ENCODE measurements around the gene INPP5D.

DNA sequence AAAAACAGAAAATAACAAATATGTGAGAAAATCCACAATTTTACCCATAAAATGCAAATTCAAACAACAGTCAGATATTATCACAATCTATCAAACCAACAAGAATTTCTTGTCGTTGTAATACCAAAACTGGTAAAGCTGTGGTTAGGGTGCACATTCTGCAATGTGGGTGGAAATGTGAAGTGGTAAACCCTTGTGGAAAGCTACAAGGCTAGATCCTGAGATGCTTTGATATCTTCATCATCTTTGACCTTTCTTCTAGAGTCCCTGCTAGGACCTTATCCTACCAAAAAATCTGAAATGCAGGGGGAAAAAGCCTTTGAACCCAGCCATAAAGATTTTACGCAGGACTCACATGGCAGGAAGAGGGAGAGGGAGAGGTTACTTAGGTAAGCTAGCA lies 174.1 kb downstream of the INPP5D start:
- TF ChIP-seq, protein P1, sequence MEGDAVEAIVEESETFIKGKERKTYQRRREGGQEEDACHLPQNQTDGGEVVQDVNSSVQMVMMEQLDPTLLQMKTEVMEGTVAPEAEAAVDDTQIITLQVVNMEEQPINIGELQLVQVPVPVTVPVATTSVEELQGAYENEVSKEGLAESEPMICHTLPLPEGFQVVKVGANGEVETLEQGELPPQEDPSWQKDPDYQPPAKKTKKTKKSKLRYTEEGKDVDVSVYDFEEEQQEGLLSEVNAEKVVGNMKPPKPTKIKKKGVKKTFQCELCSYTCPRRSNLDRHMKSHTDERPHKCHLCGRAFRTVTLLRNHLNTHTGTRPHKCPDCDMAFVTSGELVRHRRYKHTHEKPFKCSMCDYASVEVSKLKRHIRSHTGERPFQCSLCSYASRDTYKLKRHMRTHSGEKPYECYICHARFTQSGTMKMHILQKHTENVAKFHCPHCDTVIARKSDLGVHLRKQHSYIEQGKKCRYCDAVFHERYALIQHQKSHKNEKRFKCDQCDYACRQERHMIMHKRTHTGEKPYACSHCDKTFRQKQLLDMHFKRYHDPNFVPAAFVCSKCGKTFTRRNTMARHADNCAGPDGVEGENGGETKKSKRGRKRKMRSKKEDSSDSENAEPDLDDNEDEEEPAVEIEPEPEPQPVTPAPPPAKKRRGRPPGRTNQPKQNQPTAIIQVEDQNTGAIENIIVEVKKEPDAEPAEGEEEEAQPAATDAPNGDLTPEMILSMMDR (conservative IDR thresholded peaks at IDR 0.05; ENCODE audit: low read depth, low read length), result no peak
- TF ChIP-seq EZH2 (IDR thresholded peaks at IDR 0.05; ENCODE audit: borderline replicate concordance, low read depth, low read length, poor library complexity, severe bottlenecking), result no peak

Measured in A673 (cell line).